Epithelial cell of prostate (primary cell): ENCODE results near the gene GOSR2.
"Not testable (repeated sequence)": the region's sequence is repeated elsewhere in the genome, so short reads cannot be mapped to it uniquely, and the experiment has no call there.

ENCODE experiments used
- DNase-seq: peaks from one replicate; pipeline ENCODE4 v3.0.0-alpha.2; 2011; ENCODE audit warnings: low read depth, low spot score
- H3K27ac ChIP-seq: fragments of 450-650 bp; 2 replicates; pipeline ENCODE4 v1.5.1; 2017; ENCODE audit warnings: mild to moderate bottlenecking

The GOSR2 gene

DNA sequence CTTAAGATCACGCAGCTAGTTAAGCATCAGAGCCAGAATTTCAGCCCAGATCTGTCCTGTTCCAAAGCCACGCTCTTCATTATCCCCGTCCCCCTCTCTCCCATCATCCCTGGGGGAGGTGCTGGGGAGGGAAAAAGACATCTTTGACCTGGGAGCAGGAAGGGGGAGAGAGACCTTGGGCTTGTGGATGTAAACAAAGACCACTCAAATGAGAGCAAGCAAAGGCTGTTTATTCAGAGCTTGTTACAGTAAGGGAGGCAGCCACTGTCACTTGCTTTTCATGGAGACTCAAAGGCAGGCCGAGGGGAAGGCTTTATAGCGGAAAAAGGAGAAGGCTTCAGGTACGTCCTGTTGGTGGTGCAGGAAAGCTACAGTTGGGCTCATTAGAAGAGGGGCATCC lies 59.6 kb downstream of the GOSR2 start:
- no peak overlapping the region for H3K27ac ChIP-seq
- no peak for DNase-seq

DNA sequence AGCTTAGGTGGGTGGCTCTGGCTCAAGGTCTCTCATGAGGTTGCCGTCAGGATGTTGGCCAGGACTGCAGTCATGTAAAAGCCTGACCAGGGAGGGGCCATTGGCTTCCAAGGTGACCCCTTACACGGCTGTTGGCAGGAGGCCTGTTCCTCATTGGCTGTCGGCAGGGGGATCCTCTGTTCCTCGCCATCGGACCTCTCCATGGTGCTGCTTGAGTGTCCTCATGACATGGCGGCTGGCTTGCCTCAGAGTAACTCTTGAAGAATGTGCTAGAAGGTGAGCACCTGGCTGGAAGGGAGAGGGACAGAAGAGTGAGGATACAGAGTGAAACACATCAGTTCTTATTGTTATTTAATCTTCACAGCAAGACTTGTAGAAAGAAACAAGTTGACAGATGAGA lies 60.8 kb downstream of the GOSR2 start:
- H3K27ac ChIP-seq, result no peak overlapping the region
- DNase-seq, result no peak

DNA sequence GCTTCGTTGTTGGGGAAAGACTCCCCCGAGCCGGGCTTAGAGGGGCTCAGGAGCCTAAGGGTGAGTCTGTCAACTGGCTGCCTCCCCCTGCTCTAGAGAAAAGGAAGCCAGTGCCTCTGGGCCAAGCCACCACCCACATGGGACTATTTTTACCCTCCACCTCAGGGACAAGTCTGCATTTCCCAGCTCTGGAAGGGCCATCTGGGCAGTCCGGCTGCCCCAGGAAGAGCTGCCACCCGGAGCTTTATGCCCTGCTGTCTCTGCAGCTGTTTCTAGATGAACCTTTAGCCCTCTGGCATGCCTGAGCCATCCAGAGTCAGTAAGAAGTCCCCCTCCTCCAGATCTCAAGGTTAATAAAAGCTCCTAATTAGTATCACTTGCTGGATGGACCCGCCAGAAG lies 61.4 kb downstream of the GOSR2 start:
- DNase-seq, result no peak
- H3K27ac ChIP-seq, result no peak overlapping the region

DNA sequence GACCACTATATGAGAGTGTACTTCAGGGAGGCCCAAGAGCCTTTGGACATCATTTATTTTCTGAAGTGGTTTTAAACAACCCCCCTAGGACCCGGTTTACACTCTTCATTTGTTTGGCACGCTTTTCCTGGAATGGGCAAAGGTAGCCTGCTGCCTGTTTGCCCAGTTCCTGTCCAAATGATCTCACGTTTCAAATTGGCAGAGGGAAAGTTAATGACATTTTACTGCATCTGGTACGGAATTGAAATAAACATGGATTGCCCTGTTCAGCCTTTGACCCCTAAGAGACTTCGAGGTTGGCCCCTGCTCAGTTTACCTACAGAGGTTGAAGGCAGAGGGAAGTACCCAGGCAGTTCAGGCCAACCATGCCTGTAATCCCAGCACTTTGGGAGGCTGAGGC lies 61.9 kb downstream of the GOSR2 start:
- DNase-seq, result no peak
- no peak overlapping the region for H3K27ac ChIP-seq

DNA sequence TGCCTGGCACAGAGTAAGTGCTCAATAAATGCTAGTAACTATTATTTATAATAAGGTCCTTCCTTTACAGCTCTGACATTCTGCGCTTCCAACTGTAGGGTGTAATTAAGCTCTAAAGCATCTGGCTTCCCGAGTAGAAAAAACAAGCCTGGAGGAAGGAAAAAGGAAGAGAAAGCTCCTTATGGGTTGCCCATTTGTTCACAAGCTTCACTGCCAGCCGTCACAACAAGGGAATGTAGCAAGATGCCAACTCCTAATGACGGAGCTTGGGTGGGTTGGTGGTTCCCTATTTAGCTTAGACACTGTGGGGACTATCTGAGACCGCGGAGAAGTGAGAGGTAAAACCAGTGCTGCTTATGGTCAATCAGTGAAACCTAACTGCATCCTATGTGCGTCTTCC lies 63.4 kb downstream of the GOSR2 start:
- H3K27ac ChIP-seq, result no peak overlapping the region
- no peak for DNase-seq

DNA sequence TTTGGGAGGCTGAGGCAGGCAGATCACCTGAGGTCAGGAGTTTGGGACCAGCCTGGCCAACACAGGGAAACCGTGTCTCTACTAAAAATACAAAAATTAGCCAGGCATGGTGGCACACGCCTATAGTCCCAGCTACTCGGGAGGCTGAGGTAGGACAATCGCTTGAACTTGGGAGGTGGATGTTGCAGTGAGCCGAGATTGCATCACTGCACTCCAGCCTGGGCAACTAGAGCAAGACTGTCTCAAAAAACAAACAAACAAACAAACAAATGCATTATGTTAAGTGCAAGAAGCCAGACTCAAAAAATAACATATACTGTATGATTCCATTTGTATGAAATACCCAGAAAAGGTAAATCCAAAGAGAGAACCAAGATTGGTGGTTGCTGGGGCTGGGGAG lies 65.0 kb downstream of the GOSR2 start:
- H3K27ac ChIP-seq, DNase-seq: not testable (repeated sequence)

DNA sequence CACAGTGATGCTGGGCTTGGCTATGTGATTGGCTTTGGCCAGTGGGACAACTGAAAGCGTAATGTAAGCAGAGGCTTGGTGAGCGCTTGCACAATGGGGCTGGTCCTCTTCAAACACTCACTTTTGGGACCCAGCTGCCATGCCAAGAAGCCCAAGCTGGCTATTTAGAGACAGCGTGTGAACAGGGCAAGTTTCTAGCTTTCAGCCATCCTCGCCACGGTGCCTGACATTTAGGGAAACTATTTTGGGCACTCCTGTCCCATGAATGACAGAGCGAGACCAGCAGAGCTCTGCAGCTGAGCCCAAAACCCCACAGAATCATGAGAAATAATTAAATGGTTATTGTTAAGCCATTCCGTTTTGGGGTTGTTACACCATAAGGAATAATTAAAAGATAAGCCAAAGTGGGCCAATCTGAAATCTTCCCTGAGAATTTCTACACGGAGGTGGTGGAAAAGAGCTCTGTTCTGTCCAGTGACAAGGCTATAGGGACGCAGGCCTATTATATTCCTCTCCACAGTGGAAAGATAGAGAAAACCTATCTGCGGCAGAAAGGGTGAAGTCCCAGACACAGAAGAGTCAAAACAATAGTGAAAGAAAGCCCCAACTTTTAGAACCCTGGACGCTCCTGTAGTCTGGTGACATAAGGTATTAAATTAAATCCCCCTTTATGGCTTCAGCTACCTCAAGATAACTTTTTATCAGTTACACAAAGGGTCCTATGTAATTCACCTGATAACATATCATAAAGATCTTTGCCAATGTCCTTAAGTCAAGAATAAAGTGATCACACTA lies 66.9 kb downstream of the GOSR2 start:
- DNase-seq, result no peak
- H3K27ac ChIP-seq, result no peak overlapping the region

DNA sequence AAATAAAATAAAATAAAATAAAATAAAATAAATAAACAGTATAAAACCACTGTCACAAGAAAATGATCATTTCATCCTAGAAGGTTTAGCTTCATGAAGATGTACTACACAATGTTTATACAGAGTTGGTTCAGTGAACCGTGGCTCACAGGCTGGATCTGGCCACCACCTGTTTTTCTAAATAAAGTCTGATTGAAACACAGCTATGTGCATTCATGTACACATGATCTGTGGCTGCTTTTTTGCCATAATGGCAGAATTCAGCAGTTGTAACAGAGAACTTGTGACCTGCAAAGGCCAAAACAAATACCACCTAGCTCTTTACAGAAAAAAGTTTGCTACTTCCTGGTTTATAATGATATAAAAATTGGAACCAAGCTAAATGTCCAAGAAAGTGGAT lies 68.7 kb downstream of the GOSR2 start:
- DNase-seq, result no peak
- no peak overlapping the region for H3K27ac ChIP-seq
